Activated T-helper 1 cell treated with anti-CD3 and anti-CD28 coated beads, Interleukin-2, amount 50 U/mL, for 16 hours (primary cell): Measurements from ENCODE around the gene TSHZ2.
"Not testable (repeated sequence)": the region's sequence is repeated elsewhere in the genome, so short reads cannot be mapped to it uniquely, and the experiment has no call there.

ENCODE experiments used
- DNase-seq, 2 donors: peaks; one replicate each; pipeline ENCODE4 v3.0.0-alpha.2; 2020; ENCODE audit warnings: low read depth in 1 of 2, low spot score in 1 of 2

The TSHZ2 gene

GRCh38 chr20:53522026-53522425 lies 549.9 kb downstream of the TSHZ2 start:
- DNase-seq: no peak

DNA sequence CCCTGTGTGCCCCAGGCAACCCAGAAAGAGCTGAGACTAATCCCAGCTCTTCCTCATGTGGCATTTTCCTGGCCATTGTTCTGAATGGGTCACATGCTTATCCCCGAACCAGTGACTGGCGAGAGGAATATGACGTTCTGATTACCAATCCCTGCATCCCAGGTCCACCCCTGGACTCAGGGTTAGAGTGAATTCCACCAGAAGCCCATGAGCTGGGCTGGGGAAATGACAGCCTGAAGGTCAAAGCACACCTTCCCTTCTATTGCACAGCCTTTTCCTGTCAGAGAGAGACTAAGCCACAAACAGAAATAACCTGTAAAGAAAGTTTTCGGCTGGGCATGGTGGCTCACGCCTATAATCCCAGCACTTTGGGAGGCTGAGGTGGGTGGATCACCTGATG lies 550.5 kb downstream of the TSHZ2 start:
- no peak for DNase-seq

GRCh38 chr20:53523615-53524014 lies 551.5 kb downstream of the TSHZ2 start:
- DNase-seq: not testable (repeated sequence)

DNA sequence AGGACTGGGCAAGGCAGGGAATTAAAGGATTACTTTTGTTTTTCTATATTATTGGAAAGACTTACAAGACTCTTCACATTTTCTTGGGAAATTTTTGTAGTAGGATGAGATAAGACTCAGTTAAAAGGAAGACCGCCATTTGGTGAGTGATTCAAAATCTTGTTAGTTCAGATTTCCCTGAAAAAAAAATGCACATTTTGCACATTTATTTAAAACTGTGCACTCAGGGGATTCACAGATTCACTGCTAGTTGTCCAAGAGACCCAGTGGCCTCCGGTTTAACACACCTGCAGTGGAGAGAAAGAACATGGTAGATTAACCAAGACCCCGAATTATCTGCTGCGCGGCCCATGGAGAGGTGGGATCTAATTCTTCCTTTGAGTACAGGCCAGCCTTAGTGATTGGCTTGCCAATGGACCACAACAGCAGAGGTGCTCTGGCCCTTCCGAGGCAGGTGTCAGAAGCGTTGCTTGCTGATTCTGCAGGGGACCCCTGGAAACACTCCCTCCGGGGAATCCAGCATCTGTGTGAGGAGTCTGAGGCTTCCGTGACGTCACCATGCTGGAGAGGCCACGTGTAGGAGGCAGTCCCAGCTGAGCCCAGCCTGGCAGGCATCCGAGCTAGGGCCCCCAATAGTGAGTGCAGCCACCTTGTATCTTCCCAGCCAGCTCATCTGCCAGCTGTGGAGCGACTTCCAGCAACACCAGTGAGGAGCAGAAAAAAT lies 552.6 kb downstream of the TSHZ2 start:
- DNase-seq: no peak

DNA sequence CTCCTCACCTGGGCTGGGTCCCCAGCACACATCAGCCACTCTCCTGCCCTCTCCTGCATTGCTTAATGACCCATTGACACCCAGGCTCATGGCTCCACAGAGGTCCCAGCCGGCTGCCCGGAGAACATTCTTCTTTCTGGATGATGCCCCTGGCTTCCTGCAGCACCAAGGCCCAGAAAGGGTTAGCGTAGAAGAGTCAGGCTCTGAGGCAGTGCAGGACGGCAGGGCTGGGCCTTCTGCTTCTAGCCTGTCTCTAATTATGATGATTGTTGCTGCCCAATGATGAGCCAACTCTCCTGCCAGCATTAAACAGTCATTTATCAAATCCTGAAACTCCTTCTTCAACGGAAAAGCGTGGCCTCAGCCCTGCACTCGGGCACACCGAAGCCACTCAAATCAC lies 555.0 kb downstream of the TSHZ2 start:
- DNase-seq: no peak

GRCh38 chr20:53529658-53530057 lies 557.5 kb downstream of the TSHZ2 start:
- no peak for DNase-seq

- DNase-seq: no peak
These were observed 558.3 kb downstream of the TSHZ2 start for GRCh38 chr20:53530440-53530839.

- DNase-seq: not testable (repeated sequence)
These were observed 560.6 kb downstream of the TSHZ2 start for GRCh38 chr20:53532654-53533312.

DNA sequence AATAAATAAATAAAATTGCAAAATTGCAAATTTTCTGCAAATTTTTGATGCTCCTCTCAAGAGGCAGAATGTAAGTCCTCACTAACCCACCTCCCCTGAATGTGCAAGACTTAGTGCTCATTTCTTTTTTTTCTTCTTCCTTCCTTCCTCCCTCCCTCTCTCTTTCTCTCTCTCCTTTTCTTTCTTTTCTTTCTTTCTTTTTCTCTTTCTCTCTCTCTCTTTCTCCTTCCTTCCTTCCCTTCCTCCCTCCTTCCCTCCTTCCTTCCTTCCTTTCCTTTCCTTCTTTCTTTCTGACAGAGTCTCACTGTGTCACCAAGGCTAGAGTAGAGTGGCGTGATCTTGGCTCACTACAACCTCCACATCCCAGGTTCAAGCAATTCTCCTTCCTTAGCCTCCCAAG lies 561.3 kb downstream of the TSHZ2 start:
- DNase-seq: no peak

GRCh38 chr20:53534037-53534436 lies 561.9 kb downstream of the TSHZ2 start:
- DNase-seq: no peak

GRCh38 chr20:53535878-53536277 lies 563.7 kb downstream of the TSHZ2 start:
- DNase-seq: no peak

- not testable (repeated sequence) for DNase-seq
These were observed 564.2 kb downstream of the TSHZ2 start for GRCh38 chr20:53536382-53536781.

- no peak for DNase-seq
These were observed 567.4 kb downstream of the TSHZ2 start for GRCh38 chr20:53539516-53539915.
